HepG2 (cell line): ENCODE results near the gene RGS19. TPM values are rescaled to one million over a fixed set of nuclear protein-coding genes. Genes with fewer than 3 reads are reported as not detected.

ENCODE experiments used
- BORCS8-MEF2B ChIP-seq: sonication (generic); formaldehyde crosslinking; IDR thresholded peaks from 2 replicates; pipeline ENCODE4 v1.8.0; 2022; ENCODE audit warnings: mild to moderate bottlenecking, missing genetic modification reagents
- CCDC6 ChIP-seq: sonication (generic); formaldehyde crosslinking; IDR thresholded peaks from 2 replicates; pipeline ENCODE4 v1.8.1; 2022; ENCODE audit warnings: mild to moderate bottlenecking, missing genetic modification reagents, moderate library complexity
- DNMT1 ChIP-seq: sonication (generic); formaldehyde crosslinking; IDR thresholded peaks from 2 replicates; pipeline ENCODE4 v1.5.1; 2020; ENCODE audit warnings: mild to moderate bottlenecking, missing genetic modification reagents
- HOXA3 ChIP-seq: sonication (generic); formaldehyde crosslinking; IDR thresholded peaks from 2 replicates; pipeline ENCODE4 v1.5.0; 2020; ENCODE audit warnings: missing genetic modification reagents
- NR1H2 ChIP-seq: sonication (generic); formaldehyde crosslinking; IDR thresholded peaks from 2 replicates; pipeline ENCODE4 v1.8.1; 2022; ENCODE audit warnings: low read depth, missing genetic modification reagents, borderline replicate concordance
- POLR2A ChIP-seq, 2 experiments: IDR thresholded peaks; 2 replicates each; pipeline ENCODE4 v1.6.1; 2011; ENCODE audit warnings: low read depth in 2 of 2, low read length in 2 of 2, mild to moderate bottlenecking in 1 of 2, moderate library complexity in 1 of 2; ENCODE audit not compliant: insufficient read depth in 1 of 2
- PREB ChIP-seq: sonication (generic); formaldehyde crosslinking; IDR thresholded peaks from 2 replicates; pipeline ENCODE4 v1.4.0; 2020; ENCODE audit warnings: missing genetic modification reagents
- RXRA ChIP-seq: sonication (generic); formaldehyde crosslinking; IDR thresholded peaks from 2 replicates; pipeline ENCODE4 v1.5.1; 2020; ENCODE audit warnings: missing genetic modification reagents
- STAG1 ChIP-seq: sonication (generic); formaldehyde crosslinking; IDR thresholded peaks from 2 replicates; pipeline ENCODE4 v1.4.0; 2020; ENCODE audit warnings: missing genetic modification reagents
- U2AF2 ChIP-seq: fragments of 200-400 bp; formaldehyde crosslinking; IDR thresholded peaks from 2 replicates; pipeline ENCODE4 v1.6.1; 2017; ENCODE audit warnings: low read depth, mild to moderate bottlenecking, low read length
- ZNF407 ChIP-seq: sonication (generic); formaldehyde crosslinking; IDR thresholded peaks from one replicate; pipeline ENCODE4 v1.5.1; 2020; ENCODE audit warnings: mild to moderate bottlenecking, missing genetic modification reagents; ENCODE audit errors: not compliant biosample characterization
- ZNF639 ChIP-seq: conservative IDR thresholded peaks from 2 replicates; pipeline ENCODE4 v1.6.1; 2018; ENCODE audit warnings: missing genetic modification reagents
- polyA plus RNA-seq, 8 experiments: library from polyadenylated mRNA; depleted of rRNA in 3 of 8; stranded (reverse) in 7 of 8; unstranded in 1 of 8; fragments of >200 nt; fragmentation: Illumina TruSeq in 4 of 8; extraction: Trizol in 4 of 8; gene quantifications; 2 replicates each; pipeline versions ENCODE4 v1.2.1 to v1.2.3, GENCODE V29; 2011 to 2016; ENCODE audit warnings: low read depth in 4 of 8, missing spikeins in 1 of 8, mixed read lengths in 1 of 8; ENCODE audit not compliant: insufficient read depth in 1 of 8
- total RNA-seq, 5 experiments: library from RNA; depleted of rRNA; stranded (reverse); fragments of >200 nt; fragmentation: Illumina TruSeq; extraction: Trizol; gene quantifications; 2 replicates each; pipeline ENCODE4 v1.2.3, GENCODE V29; 2016; ENCODE audit warnings: low read depth in 1 of 5
- TF ChIP-seq, protein P1 (sequence below): sonication (generic); formaldehyde crosslinking; IDR thresholded peaks from 2 replicates; pipeline ENCODE4 v1.9.0; 2021; ENCODE audit warnings: missing genetic modification reagents, borderline replicate concordance
- TF ChIP-seq, protein P2 (sequence below): sonication (generic); formaldehyde crosslinking; IDR thresholded peaks from 2 replicates; pipeline ENCODE4 v1.8.0; 2022; ENCODE audit warnings: mild to moderate bottlenecking, missing genetic modification reagents, moderate library complexity

Gene RGS19
- total and polyA plus RNA-seq, 2 of the 13 experiments (the other 11 are each of a cell fraction or from before 2014, with no cell fraction given), result 10.7 to 11.9 TPM

GRCh38 chr20:64079273-64080012 is at the start of gene RGS19 (continued):
- TF ChIP-seq, protein P1, sequence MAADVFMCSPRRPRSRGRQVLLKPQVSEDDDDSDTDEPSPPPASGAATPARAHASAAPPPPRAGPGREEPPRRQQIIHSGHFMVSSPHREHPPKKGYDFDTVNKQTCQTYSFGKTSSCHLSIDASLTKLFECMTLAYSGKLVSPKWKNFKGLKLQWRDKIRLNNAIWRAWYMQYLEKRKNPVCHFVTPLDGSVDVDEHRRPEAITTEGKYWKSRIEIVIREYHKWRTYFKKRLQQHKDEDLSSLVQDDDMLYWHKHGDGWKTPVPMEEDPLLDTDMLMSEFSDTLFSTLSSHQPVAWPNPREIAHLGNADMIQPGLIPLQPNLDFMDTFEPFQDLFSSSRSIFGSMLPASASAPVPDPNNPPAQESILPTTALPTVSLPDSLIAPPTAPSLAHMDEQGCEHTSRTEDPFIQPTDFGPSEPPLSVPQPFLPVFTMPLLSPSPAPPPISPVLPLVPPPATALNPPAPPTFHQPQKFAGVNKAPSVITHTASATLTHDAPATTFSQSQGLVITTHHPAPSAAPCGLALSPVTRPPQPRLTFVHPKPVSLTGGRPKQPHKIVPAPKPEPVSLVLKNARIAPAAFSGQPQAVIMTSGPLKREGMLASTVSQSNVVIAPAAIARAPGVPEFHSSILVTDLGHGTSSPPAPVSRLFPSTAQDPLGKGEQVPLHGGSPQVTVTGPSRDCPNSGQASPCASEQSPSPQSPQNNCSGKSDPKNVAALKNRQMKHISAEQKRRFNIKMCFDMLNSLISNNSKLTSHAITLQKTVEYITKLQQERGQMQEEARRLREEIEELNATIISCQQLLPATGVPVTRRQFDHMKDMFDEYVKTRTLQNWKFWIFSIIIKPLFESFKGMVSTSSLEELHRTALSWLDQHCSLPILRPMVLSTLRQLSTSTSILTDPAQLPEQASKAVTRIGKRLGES (CRISPR knock-in tag), result no peak
- TF ChIP-seq BORCS8-MEF2B (CRISPR knock-in tag), result no peak
- no peak; the same call in 1 of the 2 replicates for TF ChIP-seq CCDC6 (CRISPR knock-in tag)
- TF ChIP-seq ZNF639 (CRISPR knock-in tag), result peak; percentile 43; the same call in 1 of the 2 replicates
- no peak; a peak in 1 of 4 replicates for TF ChIP-seq POLR2A (IDR thresholded peaks at IDR 0.05; ENCODE audit: insufficient read depth in 1 of 2, low read depth in 2 of 2, low read length in 2 of 2)
- TF ChIP-seq DNMT1 (CRISPR knock-in tag), result no peak
- TF ChIP-seq, protein P2, sequence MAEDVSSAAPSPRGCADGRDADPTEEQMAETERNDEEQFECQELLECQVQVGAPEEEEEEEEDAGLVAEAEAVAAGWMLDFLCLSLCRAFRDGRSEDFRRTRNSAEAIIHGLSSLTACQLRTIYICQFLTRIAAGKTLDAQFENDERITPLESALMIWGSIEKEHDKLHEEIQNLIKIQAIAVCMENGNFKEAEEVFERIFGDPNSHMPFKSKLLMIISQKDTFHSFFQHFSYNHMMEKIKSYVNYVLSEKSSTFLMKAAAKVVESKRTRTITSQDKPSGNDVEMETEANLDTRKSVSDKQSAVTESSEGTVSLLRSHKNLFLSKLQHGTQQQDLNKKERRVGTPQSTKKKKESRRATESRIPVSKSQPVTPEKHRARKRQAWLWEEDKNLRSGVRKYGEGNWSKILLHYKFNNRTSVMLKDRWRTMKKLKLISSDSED (CRISPR knock-in tag), result no peak; the same call in 1 of the 2 replicates
- TF ChIP-seq ZNF407 (CRISPR knock-in tag), result no peak
- TF ChIP-seq U2AF2, result no peak
- TF ChIP-seq HOXA3 (CRISPR knock-in tag), result peak; percentile 22; the same call in 1 of the 2 replicates
- no peak for TF ChIP-seq NR1H2 (CRISPR knock-in tag)
- TF ChIP-seq STAG1 (CRISPR knock-in tag), result no peak
- TF ChIP-seq RXRA (CRISPR knock-in tag), result peak; percentile 79
- no peak for TF ChIP-seq PREB (CRISPR knock-in tag)
